Suppressor macrophage treated with lipopolysaccharide for 4 hours (primary cell): ENCODE measurements around the gene PROZ.
A peak's percentile ranks its signal among the peaks of the same experiment; 100 is the strongest.

Experiments used
- DNase-seq: peaks from one replicate; pipeline ENCODE4 v3.0.0-alpha.2; 2020

PROZ gene

GRCh38 chr13:113209336-113209758 is 50.9 kb downstream of the PROZ start, which contains the start of gene CUL4A:
Gene CUL4A, plus strand, starts transcription at chr13:113209613. Its CDS starts 15 bp downstream, at chr13:113209628.
- peak; percentile 89 for DNase-seq

GRCh38 chr13:113209759-113210421 is 51.4 kb downstream of the PROZ start:
- peak; percentile 56 for DNase-seq

GRCh38 chr13:113210833-113211232 is 52.4 kb downstream of the PROZ start:
- DNase-seq, result no peak

GRCh38 chr13:113211774-113212173 is 53.3 kb downstream of the PROZ start:
- no peak for DNase-seq

- DNase-seq, result no peak
These were observed 58.0 kb downstream of the PROZ start for GRCh38 chr13:113216254-113217048.

- DNase-seq, result no peak
These were observed 60.1 kb downstream of the PROZ start for GRCh38 chr13:113218586-113218985.

- DNase-seq, result no peak
These were observed 61.0 kb downstream of the PROZ start for GRCh38 chr13:113219256-113219940.

GRCh38 chr13:113220141-113220598 is 61.7 kb downstream of the PROZ start:
- no peak for DNase-seq

- DNase-seq, result no peak
These were observed 62.4 kb downstream of the PROZ start for GRCh38 chr13:113220877-113221276.
